ENCODE measurements around the gene TNS3.

The TNS3 gene

DNA sequence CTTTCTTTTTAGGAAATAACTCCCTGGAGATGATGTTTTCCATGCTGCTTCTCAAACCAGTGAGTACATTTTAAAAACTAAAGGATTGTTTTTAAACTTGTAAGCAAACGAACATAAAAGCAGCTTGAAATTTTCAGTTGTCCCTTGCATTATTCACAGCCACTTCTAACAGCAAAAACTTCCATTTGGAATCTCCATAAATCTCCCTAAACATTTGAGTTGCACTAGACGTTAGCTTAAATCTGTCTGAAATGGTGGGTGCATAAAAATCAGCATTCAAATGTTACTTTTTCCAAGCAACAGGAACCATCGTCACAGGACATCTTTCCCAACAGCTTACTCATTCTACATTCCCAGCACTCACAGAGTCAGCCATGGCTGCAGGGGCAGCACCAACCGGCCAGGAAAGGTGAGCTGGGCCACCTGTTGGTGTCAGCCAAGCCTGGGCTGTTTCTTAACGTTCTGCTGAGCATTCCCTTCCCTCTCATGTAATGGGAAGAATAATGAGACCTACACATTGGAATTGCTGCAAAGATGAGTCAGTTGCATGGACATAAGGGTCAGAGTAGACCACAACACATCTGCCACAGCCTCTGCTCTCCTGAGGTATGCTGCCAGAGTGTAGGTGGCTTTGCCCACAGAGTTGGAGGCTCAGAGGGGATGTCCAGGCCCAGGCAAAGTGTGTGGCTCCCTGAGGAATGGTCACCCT is 163.2 kb downstream of the TNS3 start:
- no peak for DNase-seq

- DNase-seq = no peak
Observed at GRCh38 chr7:47416492-47417480, 165.1 kb downstream of the TNS3 start.

DNA sequence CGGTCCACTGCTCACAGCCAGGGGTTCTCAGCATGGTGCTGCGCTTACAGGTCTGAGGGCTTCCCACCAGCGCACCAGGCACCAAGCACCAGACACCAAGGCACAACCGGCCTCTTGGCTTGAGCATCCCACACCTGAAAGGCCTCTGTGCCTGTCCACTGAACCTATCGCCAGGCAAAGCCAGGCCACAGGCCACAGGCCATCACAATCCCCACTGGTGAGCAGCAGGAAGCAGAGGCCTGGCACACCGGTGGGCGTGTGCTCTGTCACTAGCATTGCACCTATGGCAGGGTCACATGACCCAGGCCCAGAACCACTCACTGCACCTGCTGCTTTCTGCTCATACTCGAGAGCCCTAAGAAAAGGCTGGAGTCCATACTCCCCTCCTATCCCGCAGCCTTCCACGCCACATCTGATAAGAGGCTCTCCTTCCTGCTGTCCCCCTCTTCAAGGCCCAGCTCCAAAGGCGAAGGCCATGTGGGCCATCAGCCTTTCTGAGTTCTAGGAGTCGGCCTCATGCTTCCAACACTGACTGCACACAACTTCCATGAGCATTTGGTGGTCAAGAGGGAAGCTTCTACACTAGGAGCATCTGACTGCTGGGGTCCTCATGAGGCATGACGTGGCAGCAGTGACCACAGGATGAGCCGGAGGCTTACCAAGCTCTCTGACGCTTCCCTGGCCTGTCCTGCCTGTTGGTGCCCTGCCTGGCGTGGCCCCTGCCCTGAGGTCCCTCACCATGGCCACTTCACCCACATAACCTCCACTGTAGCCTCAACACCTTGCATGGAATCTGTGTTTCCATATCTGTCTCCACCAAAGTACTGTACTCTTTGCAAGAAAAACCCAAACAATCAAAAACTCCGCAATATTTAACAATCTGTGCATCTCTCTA is 166.3 kb downstream of the TNS3 start:
- DNase-seq = no peak

DNA sequence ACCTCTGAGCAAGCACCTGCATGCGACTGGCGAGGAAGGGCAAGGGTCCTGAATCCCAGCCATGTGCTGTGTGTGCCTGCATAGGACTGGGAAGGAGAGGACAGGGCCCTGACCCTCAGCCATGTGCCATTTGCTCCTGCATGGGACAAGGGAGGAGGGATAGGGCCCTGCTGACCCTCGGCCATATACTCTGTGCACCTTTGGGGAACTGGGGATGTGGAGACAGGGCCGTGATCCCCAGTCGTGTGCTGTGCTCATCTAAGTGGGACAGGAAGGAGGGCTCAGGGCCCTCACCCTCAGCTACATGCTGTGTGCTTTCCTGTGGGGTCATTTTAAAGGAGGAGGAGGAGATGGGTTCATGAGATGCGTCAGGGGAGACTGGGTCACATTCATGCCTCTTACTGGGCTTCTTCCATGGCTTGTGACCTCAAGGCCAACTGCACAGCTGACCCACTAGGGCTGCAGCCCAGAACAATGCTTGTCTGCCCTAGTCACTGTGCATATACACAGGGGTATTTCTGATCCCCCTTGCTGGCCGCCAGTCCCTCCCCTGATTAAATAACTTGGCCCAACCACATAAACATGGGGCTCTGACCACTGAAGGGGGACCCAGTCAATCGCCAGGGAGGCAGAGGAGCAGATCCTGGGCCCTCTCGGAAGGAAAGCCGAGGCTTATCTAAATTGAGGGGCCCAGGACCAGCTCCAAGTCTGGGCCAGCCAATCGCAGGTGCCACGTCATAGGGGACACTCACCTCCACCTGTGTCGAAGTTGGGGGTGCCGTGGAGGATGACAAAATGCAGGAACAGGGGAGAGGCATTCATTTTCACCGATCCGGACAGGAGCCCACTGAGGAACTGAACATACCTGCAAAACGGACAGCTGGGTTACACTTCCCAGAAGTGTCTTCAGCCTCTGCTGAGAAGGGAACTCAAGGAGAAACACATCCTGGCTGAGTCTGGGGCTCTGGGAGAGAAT is 167.3 kb downstream of the TNS3 start:
- no peak for DNase-seq

GRCh38 chr7:47413526-47414341 is 168.2 kb downstream of the TNS3 start:
- no peak for DNase-seq

DNA sequence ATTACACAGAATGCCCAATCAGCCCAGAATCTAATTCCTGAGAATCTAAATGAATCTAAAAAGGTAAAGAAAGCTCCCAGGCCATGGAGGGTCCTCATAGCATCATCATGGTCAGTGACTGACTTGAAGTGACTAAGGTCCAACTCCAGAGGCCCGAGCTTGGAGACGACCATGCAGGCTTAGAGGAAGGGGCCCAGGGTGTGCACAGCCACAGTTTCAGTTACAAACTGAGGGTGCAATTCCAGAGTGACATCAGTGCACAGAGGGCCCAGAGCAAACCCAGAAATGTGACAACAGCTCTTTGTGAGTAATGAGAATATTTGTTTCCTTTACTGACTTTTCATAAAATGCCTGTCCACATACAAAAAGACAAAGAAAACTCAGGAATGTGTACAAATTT is 170.0 kb downstream of the TNS3 start:
- DNase-seq = no peak

DNA sequence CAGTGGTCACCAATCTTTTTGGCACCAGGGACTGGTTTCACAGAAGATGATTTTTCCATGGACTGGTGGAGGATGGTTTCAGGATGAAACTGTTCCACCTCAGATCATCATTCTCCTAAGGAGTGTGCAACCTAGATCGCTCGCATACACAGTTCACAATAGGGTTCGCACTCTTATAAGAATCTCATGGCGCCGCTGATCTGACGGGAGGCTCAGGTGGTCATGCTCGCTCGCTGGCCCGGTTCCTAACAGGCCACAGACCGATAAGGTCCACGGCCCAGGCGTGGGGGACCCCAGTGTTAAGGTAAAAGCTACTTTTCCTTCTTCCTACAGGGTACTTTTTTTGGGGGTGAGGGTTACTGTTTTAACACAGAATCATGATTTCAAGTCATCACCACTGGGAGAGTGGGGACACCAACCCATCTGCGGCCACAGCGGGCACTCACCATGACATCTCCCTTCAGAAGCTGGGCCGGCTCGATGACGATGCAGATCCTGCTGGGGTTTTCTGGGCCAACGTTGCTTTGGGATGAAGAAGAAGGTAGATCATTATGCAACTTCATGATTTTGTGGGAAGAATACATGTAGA is 170.5 kb downstream of the TNS3 start:
- DNase-seq = no peak

- no peak for DNase-seq
Observed at GRCh38 chr7:47408675-47409074, 173.2 kb downstream of the TNS3 start.

- no peak for DNase-seq
Observed at GRCh38 chr7:47407821-47408674, 173.9 kb downstream of the TNS3 start.

DNA sequence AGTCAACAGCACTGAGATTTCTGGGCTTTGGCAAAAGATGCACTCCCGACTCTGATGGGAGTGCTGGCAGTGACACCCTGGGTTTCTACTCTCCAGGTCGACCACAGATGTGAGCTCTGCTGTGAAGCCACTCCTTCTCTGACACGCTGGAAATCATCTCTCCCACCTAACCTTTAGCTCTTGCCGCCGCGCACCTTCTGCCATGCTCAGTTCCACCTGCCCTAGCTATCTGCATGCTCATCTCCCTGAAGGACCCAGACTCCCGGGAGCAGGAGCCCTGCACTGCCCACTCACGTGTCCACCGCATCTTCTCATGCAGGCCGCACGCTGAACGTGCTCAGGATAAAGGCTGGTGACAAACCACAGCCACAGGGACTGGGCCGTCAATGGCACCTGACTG is 174.8 kb downstream of the TNS3 start:
- no peak for DNase-seq

- DNase-seq = no peak
Observed at GRCh38 chr7:47406801-47407129, 175.1 kb downstream of the TNS3 start.

GRCh38 chr7:47405921-47406800 is 175.8 kb downstream of the TNS3 start:
- DNase-seq = no peak

DNA sequence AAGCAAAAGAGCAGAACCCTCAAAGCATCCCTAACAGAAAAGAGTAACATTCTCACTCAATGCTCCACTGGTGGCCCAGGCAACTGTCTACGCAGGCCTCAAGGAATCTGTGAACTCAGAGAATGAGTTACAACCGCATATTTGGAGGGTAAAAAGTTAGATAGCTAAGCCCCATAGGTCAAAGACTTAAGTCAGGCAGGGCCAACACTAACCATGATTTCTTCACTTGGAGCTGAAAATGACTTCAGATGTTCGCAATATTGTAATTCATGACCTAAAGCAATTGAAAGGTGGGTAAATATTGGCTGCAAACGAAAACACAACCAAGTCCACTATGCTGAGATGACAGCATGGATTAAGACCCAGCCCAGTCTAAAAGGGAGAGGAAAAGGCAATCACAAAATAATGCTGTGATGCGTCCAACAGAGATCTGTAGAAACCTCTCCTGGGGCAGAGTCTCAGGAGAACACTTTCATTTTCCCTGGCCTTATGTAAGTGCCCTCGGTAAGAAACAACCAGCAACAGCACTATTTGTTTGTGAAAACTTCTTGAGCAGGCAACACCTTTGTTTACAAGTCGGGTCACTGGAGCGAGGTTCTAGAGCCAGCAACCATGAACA is 176.5 kb downstream of the TNS3 start:
- DNase-seq = no peak

- DNase-seq = no peak
Observed at GRCh38 chr7:47404010-47404409, 177.9 kb downstream of the TNS3 start.

- DNase-seq = no peak
Observed at GRCh38 chr7:47402941-47403866, 178.7 kb downstream of the TNS3 start.

DNA sequence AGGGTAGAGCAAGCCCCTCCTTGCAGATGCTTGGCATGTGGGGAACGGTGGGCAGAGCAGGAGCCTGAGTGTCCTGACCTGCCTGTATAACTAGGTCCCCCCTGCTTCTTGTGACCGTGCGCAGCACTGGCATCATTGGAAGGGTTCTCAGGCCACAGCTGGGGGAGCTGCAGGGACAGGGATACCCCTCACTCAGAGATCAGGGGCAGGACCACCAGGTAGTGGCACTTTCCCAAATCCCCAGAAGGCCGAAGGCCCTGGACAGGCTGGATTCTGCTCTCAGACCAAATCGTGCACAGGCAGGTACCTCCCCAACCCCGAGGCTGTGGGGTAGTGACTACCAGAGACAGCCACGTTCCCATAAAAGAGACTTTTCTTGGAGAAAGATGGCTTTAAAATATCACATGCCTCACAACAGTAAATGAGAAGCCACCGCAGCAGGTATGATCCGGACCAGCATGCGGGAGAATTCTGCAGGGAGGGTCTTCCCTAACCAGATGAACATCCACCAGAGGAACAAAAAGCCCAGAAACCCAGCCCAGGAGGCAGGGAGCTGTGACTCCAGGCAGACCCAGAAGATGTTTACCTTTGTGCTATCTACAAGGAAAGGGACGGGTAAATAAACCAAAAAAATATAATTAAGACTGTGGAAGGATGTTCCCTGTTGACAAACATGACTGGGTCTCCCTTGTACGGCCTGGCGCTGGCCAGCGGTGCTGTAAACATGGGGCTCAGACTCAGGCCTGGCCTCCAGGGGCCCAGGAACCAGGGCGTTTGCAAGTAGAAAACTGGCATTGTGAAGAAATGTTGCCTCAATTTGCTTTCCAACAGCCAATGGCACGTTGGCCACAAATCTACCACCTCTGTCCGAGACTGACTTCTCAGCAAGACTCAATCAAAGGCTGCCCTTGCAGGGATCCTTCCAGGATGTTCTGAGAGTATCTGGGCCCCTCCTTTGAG is 180.0 kb downstream of the TNS3 start:
- no peak for DNase-seq

Measured in CD4-positive, alpha-beta T cell treated with Interleukin-4 for 1 hour (primary cell).